Retinal pigment epithelial cell (primary cell): ENCODE measurements around the gene POLD4.

Experiments
- DNase-seq: peaks from one replicate; pipeline ENCODE4 v3.0.0-alpha.2; 2010; ENCODE audit warnings: low read depth
- H3K4me3 ChIP-seq: 2 replicates; pipeline ENCODE4 v1.5.1; 2011; ENCODE audit warnings: mild to moderate bottlenecking, low read length, control low read depth, moderate library complexity
- CTCF ChIP-seq: conservative IDR thresholded peaks from 2 replicates; pipeline ENCODE4 v1.5.1; 2011; ENCODE audit warnings: low read depth, low read length, control low read depth, inconsistent platforms

POLD4 gene

GRCh38 chr11:67301951-67302516, 51.3 kb downstream of the POLD4 start:
- DNase-seq, result no peak
- TF ChIP-seq CTCF, result no peak
- H3K4me3 ChIP-seq, result no peak overlapping the region

GRCh38 chr11:67301313-67301921, 51.9 kb downstream of the POLD4 start:
- H3K4me3 ChIP-seq, result no peak overlapping the region
- TF ChIP-seq CTCF, result no peak
- DNase-seq, result no peak
